Stimulated activated CD4-positive, alpha-beta T cell treated with anti-CD3 and anti-CD28 coated beads, TNF-alpha, amount 100 ng/mL, for 4 hours (primary cell): ENCODE results near the gene MEX3B.
"Not testable (repeated sequence)": the region's sequence is repeated elsewhere in the genome, so short reads cannot be mapped to it uniquely, and the experiment has no call there.

Experiments
- DNase-seq, 3 experiments: peaks; one replicate each; pipeline ENCODE4 v3.0.0-alpha.2; 2020; ENCODE audit warnings: low read depth in 3 of 3

The MEX3B gene

GRCh38 chr15:82005239-82005638 lies 40.6 kb downstream of the MEX3B start:
- no peak for DNase-seq

GRCh38 chr15:82003916-82004315 lies 41.9 kb downstream of the MEX3B start:
- no peak for DNase-seq

GRCh38 chr15:81995081-81995480 lies 50.7 kb downstream of the MEX3B start:
- not testable (repeated sequence) for DNase-seq

GRCh38 chr15:81992523-81992922 lies 53.3 kb downstream of the MEX3B start:
- no peak for DNase-seq
